CD4-positive, alpha-beta T cell treated with Interleukin-15 for 1 hour (primary cell): ENCODE measurements around the gene DNASE1L1.
A peak's percentile ranks its signal among the peaks of the same experiment; 100 is the strongest.
"Not testable (repeated sequence)": the region's sequence is repeated elsewhere in the genome, so short reads cannot be mapped to it uniquely, and the experiment has no call there.

Experiments
- DNase-seq: peaks from one replicate; pipeline ENCODE4 v3.0.0-alpha.2; 2020

Gene DNASE1L1

GRCh38 chrX:154403192-154403591 is 5.9 kb downstream of the DNASE1L1 start:
- DNase-seq: no peak

GRCh38 chrX:154402622-154403127 is 6.4 kb downstream of the DNASE1L1 start:
- DNase-seq: no peak

- DNase-seq: no peak
Measured at GRCh38 chrX:154401918-154402621, 7.0 kb downstream of the DNASE1L1 start.

- no peak for DNase-seq
Measured at GRCh38 chrX:154401045-154401799, 7.8 kb downstream of the DNASE1L1 start.

- DNase-seq: not testable (repeated sequence)
Measured at GRCh38 chrX:154400369-154400817, 8.7 kb downstream of the DNASE1L1 start.

- DNase-seq: no peak
Measured at GRCh38 chrX:154399527-154400368, 9.3 kb downstream of the DNASE1L1 start.

- DNase-seq: peak; percentile 86
Measured at GRCh38 chrX:154398668-154399526, 10.2 kb downstream of the DNASE1L1 start.

- peak; percentile 97 for DNase-seq
Measured at GRCh38 chrX:154397888-154398667, 11.0 kb downstream of the DNASE1L1 start, which contains the start of gene RPL10. TSS of gene RPL10 (plus strand) at chrX:154398377. CDS start at chrX:154398520, 143 bp downstream.

GRCh38 chrX:154396973-154397887 is 11.8 kb downstream of the DNASE1L1 start:
- DNase-seq: peak; percentile 74

GRCh38 chrX:154396363-154396762 is 12.7 kb downstream of the DNASE1L1 start:
- DNase-seq: not testable (repeated sequence)

GRCh38 chrX:154389812-154390747 is 19.0 kb downstream of the DNASE1L1 start:
- peak; percentile 43 for DNase-seq

- DNase-seq: not testable (repeated sequence)
Measured at GRCh38 chrX:154388649-154389048, 20.4 kb downstream of the DNASE1L1 start.

- DNase-seq: not testable (repeated sequence)
Measured at GRCh38 chrX:154388094-154388493, 21.0 kb downstream of the DNASE1L1 start.

- DNase-seq: no peak
Measured at GRCh38 chrX:154384284-154384892, 24.7 kb downstream of the DNASE1L1 start.

- no peak for DNase-seq
Measured at GRCh38 chrX:154383359-154384283, 25.4 kb downstream of the DNASE1L1 start.

- DNase-seq: no peak
Measured at GRCh38 chrX:154382483-154383069, 26.5 kb downstream of the DNASE1L1 start.

- DNase-seq: no peak
Measured at GRCh38 chrX:154381271-154381670, 27.8 kb downstream of the DNASE1L1 start.
